Measurements from ENCODE around the gene PRLR.

Gene PRLR

GRCh38 chr5:35089334-35090314 lies 140.7 kb downstream of the PRLR start:
- Histone ChIP-seq H3K9me3 (ENCODE audit: control insufficient read depth, insufficient read depth, low read length) (no peaks in the 10 kb centered on the region), H3K27ac (ENCODE audit: low read depth, low read length) (no peak overlapping the region), H3K4me2 (ENCODE audit: low read length) (no peak overlapping the region), H4K20me1 (ENCODE audit: control insufficient read depth, insufficient read depth, low read depth, low read length) (no peaks in the 10 kb centered on the region), H3K36me3 (ENCODE audit: control insufficient read depth, low read length) (no peaks in the 10 kb centered on the region), H3K79me2 (ENCODE audit: control insufficient read depth, low read length) (no peaks in the 10 kb centered on the region), H3K9me2 (replicated peaks; ENCODE audit: control insufficient read depth, low read length) (no peaks in the 10 kb centered on the region), H3K27me3 (ENCODE audit: control insufficient read depth, low read length) (no peaks in the 10 kb centered on the region; the same call in 1 of the 2 replicates), H3F3A (ENCODE audit: control insufficient read depth, insufficient read depth) (no peaks in the 10 kb centered on the region), H3K4me1 (ENCODE audit: control insufficient read depth, low read length) (no peaks in the 10 kb centered on the region), H3K4me3 (ENCODE audit: low read length) (no peak overlapping the region)
- TF ChIP-seq EZH2phosphoT487 (IDR thresholded peaks at IDR 0.05; ENCODE audit: borderline replicate concordance, low read length) (no peak), CTCF (IDR thresholded peaks at IDR 0.05; ENCODE audit: low read depth, low read length, poor library complexity, severe bottlenecking) (peak; percentile 72)

GRCh38 chr5:35087991-35088390 lies 142.3 kb downstream of the PRLR start:
- Histone ChIP-seq H3K27ac (ENCODE audit: low read depth, low read length) (no peak overlapping the region), H4K20me1 (ENCODE audit: control insufficient read depth, insufficient read depth, low read depth, low read length) (no peaks in the 10 kb centered on the region), H3K4me1 (ENCODE audit: control insufficient read depth, low read length) (no peaks in the 10 kb centered on the region), H3K4me3 (ENCODE audit: low read length) (no peak overlapping the region), H3K9me3 (ENCODE audit: control insufficient read depth, insufficient read depth, low read length) (no peaks in the 10 kb centered on the region), H3K4me2 (ENCODE audit: low read length) (no peak overlapping the region), H3K9me2 (replicated peaks; ENCODE audit: control insufficient read depth, low read length) (no peaks in the 10 kb centered on the region), H3K27me3 (ENCODE audit: control insufficient read depth, low read length) (no peaks in the 10 kb centered on the region; the same call in 1 of the 2 replicates), H3K79me2 (ENCODE audit: control insufficient read depth, low read length) (no peaks in the 10 kb centered on the region), H3K36me3 (ENCODE audit: control insufficient read depth, low read length) (no peaks in the 10 kb centered on the region), H3F3A (ENCODE audit: control insufficient read depth, insufficient read depth) (no peaks in the 10 kb centered on the region)
- TF ChIP-seq CTCF (IDR thresholded peaks at IDR 0.05; ENCODE audit: low read depth, low read length, poor library complexity, severe bottlenecking) (no peak), EZH2phosphoT487 (IDR thresholded peaks at IDR 0.05; ENCODE audit: borderline replicate concordance, low read length) (no peak)

- H3K9me2 ChIP-seq (replicated peaks; ENCODE audit: control insufficient read depth, low read length), result no peaks in the 10 kb centered on the region
- H3F3A ChIP-seq (ENCODE audit: control insufficient read depth, insufficient read depth), result no peaks in the 10 kb centered on the region
- no peak overlapping the region for H3K4me2 ChIP-seq (ENCODE audit: low read length)
- no peaks in the 10 kb centered on the region for H3K36me3 ChIP-seq (ENCODE audit: control insufficient read depth, low read length)
- H3K27me3 ChIP-seq (ENCODE audit: control insufficient read depth, low read length), result no peaks in the 10 kb centered on the region; the same call in 1 of the 2 replicates
- TF ChIP-seq EZH2phosphoT487 (IDR thresholded peaks at IDR 0.05; ENCODE audit: borderline replicate concordance, low read length) (no peak), CTCF (IDR thresholded peaks at IDR 0.05; ENCODE audit: low read depth, low read length, poor library complexity, severe bottlenecking) (no peak)
- no peak overlapping the region for H3K27ac ChIP-seq (ENCODE audit: low read depth, low read length)
- H3K4me1 ChIP-seq (ENCODE audit: control insufficient read depth, low read length), result no peaks in the 10 kb centered on the region
- no peak overlapping the region for H3K4me3 ChIP-seq (ENCODE audit: low read length)
- H4K20me1 ChIP-seq (ENCODE audit: control insufficient read depth, insufficient read depth, low read depth, low read length), result no peaks in the 10 kb centered on the region
- H3K79me2 ChIP-seq (ENCODE audit: control insufficient read depth, low read length), result no peaks in the 10 kb centered on the region
- H3K9me3 ChIP-seq (ENCODE audit: control insufficient read depth, insufficient read depth, low read length), result no peaks in the 10 kb centered on the region
These were observed 147.1 kb downstream of the PRLR start for GRCh38 chr5:35083150-35083549.

All from DOHH2 (cell line).